ENCODE data around the gene CERS6.

DNA sequence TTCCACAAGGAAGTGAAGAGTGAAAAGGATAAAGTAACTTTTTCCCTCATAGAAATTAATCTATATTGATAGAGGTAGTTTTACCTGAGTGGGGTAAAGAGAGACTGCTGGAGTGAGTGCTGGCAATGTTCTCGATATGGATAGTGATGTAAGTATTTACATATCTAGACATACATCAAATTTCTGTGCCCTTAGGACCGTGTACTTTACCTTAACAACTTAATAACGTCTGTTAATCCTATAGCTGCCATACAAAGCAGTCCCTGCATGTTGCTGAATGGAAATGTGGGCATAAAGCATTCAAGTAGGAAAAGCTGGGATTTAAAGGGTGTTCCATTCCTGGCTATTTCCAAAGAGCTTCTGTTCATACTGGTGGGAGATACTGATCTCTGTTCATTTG is 184.0 kb downstream of the CERS6 start:
- TF ChIP-seq NFYB (IDR thresholded peaks at IDR 0.05; ENCODE audit: insufficient read depth, low read depth, low read length): no peak
- TF ChIP-seq RCOR1 (conservative IDR thresholded peaks at IDR 0.05; ENCODE audit: low read depth, low read length): no peak
- TF ChIP-seq EP300 (IDR thresholded peaks at IDR 0.05; ENCODE audit: borderline replicate concordance in 1 of 2, control insufficient read depth in 1 of 2, low read depth in 2 of 2, low read length in 2 of 2): no peak
- no peak for TF ChIP-seq FOXM1 (IDR thresholded peaks at IDR 0.05; ENCODE audit: low read depth, low read length)
- TF ChIP-seq MTA2 (IDR thresholded peaks at IDR 0.05; ENCODE audit: low read depth): no peak
- TF ChIP-seq ESRRA (IDR thresholded peaks at IDR 0.05; ENCODE audit: low read length): no peak
- TF ChIP-seq ZNF24 (IDR thresholded peaks at IDR 0.05): no peak
- no peak for TF ChIP-seq HDAC2 (IDR thresholded peaks at IDR 0.05)
- TF ChIP-seq, protein P1, sequence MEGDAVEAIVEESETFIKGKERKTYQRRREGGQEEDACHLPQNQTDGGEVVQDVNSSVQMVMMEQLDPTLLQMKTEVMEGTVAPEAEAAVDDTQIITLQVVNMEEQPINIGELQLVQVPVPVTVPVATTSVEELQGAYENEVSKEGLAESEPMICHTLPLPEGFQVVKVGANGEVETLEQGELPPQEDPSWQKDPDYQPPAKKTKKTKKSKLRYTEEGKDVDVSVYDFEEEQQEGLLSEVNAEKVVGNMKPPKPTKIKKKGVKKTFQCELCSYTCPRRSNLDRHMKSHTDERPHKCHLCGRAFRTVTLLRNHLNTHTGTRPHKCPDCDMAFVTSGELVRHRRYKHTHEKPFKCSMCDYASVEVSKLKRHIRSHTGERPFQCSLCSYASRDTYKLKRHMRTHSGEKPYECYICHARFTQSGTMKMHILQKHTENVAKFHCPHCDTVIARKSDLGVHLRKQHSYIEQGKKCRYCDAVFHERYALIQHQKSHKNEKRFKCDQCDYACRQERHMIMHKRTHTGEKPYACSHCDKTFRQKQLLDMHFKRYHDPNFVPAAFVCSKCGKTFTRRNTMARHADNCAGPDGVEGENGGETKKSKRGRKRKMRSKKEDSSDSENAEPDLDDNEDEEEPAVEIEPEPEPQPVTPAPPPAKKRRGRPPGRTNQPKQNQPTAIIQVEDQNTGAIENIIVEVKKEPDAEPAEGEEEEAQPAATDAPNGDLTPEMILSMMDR (IDR thresholded peaks at IDR 0.05 in 2 of 3, conservative IDR thresholded peaks at IDR 0.05 in 1 of 3; ENCODE audit: control insufficient read depth in 2 of 3, extremely low read depth in 1 of 3, insufficient read depth in 1 of 3, low read depth in 3 of 3, low read length in 3 of 3): no peak
- no peak for TF ChIP-seq TARDBP (IDR thresholded peaks at IDR 0.05; ENCODE audit: borderline replicate concordance)
- TF ChIP-seq PAX8 (IDR thresholded peaks at IDR 0.05): no peak
- no peak for TF ChIP-seq RAD21 (IDR thresholded peaks at IDR 0.05; ENCODE audit: insufficient read depth, low read depth, low read length)
- no peak for TF ChIP-seq EZH2 (IDR thresholded peaks at IDR 0.05; ENCODE audit: borderline replicate concordance, control insufficient read depth, low read depth, low read length)
- TF ChIP-seq SIX5 (IDR thresholded peaks at IDR 0.05; ENCODE audit: low read depth, low read length, severe bottlenecking): no peak

Measured in GM12878 (cell line).